KOPT-K1 (cell line): Measurements from ENCODE around the gene BPHL.
"Not testable (repeated sequence)": the region's sequence is repeated elsewhere in the genome, so short reads cannot be mapped to it uniquely, and the experiment has no call there.

Source experiments
- H3K27ac ChIP-seq: fragments of 200-600 bp; sonication (generic); 2 replicates; pipeline ENCODE4 v1.5.1; 2016; ENCODE audit warnings: antibody characterized with exemption, mild to moderate bottlenecking, low read depth, low read length; ENCODE audit not compliant: poor library complexity, severe bottlenecking
- H3K36me3 ChIP-seq: fragments of 200-600 bp; sonication (generic); 2 replicates; pipeline ENCODE4 v1.5.1; 2017; ENCODE audit warnings: antibody characterized with exemption, mild to moderate bottlenecking, low read length, moderate library complexity; ENCODE audit not compliant: insufficient read depth
- H3K9me3 ChIP-seq: fragments of 200-600 bp; sonication (generic); 2 replicates; pipeline ENCODE4 v1.5.1; 2017; ENCODE audit warnings: antibody characterized with exemption, low read length, mild to moderate bottlenecking; ENCODE audit not compliant: insufficient read depth, poor library complexity, severe bottlenecking

Gene BPHL

DNA sequence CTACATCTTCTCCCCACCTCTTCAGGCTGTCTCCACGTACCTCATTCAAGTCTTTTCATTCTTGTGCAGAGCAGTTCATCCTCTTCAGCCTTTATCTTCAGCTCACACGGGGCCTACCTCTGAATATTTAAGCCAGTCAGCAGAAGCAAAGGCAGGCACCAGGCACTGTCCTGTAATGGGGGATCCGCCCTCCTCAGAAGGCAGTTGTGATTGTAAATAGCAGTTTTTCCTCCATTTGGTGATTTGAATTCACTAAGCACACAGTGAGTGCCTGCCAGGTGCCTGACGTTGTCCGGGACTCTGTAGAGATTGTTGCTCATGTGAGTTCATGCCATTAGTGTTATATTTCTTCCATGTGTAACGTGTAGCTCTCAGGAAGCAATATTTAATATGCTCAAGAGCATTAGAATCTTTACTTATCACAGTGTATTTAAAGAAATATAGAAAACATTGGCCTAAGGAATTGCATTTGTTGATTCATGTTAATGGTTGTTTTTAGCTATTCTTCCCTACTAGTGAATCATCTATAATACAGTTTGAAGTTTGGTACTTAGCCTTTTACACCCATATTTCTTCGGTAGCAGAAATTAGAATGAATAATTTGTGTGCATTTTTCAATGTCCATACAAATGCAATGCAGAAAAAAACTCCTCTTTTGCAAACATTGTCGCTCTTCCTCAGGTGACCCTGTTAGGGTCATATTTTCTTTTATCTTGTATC is 17.9 kb downstream of the BPHL start:
- H3K27ac ChIP-seq: no peak overlapping the region
- no peaks in the 10 kb centered on the region for H3K9me3 ChIP-seq
- H3K36me3 ChIP-seq: peaks cover 41% of the 10 kb centered on the region

DNA sequence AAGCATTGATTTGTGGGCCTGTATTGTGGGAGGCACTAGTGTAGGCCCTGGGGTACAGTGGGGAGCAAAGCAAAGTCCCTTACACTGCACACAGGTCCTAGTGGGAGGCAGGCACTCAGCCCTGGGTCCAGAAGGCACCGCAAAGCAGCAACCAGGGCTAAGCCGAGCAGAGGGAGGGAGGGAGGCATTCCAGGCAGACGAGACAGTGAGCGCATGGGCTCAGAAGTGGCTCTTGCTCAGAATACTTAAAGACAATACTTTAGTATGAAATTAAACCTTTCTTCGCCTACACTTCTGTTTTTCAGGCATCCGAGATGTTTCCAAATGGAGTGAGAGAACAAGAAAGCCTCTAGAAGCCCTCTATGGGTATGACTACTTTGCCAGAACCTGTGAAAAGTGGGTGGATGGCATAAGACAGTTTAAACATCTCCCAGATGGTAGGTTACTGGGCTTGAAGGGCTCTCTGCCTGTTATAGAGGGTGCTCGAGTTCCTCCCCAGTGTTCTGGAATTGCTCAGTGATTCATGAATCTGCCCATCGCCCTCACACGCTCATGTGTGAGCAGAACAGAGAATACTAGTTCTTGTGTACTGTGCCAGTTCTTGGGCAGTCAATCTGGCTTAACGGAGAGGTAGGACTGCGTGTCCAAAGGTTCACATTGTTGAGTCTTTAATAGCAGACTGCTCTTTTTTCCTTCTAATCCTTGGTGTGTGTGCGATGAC is 18.7 kb downstream of the BPHL start:
- Histone ChIP-seq H3K36me3 (peaks cover 41% of the 10 kb centered on the region), H3K27ac (no peak overlapping the region), H3K9me3 (no peaks in the 10 kb centered on the region)

- H3K27ac ChIP-seq: not testable (repeated sequence)
- H3K36me3 ChIP-seq: peaks cover 43% of the 10 kb centered on the region
These were observed 19.4 kb downstream of the BPHL start for GRCh38 chr6:3137873-3138272.

DNA sequence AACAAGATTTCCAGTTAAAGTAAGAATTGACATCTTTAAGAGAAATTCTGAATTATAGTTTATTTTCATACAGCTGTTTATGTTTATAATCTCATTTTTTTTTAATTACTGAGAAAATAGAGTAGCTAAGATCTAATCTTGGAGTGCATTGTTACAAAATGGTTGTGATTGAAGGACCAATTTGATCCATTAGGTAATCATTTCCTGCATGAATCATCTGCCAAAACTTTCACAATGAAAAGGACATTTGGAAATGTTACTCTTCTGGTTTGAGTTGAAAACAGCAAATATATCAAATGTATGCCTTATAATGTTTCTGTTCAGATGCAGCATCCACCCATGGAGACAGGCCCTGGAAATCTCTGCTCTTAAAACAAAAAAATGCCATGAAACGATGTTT is 19.8 kb downstream of the BPHL start:
- H3K27ac ChIP-seq: no peak overlapping the region
- H3K9me3 ChIP-seq: no peaks in the 10 kb centered on the region
- peaks cover 48% of the 10 kb centered on the region for H3K36me3 ChIP-seq

More at GRCh38 chr6:3137873-3138272, 19.4 kb downstream of the BPHL start:
- H3K9me3 ChIP-seq: not testable (repeated sequence)

DNA sequence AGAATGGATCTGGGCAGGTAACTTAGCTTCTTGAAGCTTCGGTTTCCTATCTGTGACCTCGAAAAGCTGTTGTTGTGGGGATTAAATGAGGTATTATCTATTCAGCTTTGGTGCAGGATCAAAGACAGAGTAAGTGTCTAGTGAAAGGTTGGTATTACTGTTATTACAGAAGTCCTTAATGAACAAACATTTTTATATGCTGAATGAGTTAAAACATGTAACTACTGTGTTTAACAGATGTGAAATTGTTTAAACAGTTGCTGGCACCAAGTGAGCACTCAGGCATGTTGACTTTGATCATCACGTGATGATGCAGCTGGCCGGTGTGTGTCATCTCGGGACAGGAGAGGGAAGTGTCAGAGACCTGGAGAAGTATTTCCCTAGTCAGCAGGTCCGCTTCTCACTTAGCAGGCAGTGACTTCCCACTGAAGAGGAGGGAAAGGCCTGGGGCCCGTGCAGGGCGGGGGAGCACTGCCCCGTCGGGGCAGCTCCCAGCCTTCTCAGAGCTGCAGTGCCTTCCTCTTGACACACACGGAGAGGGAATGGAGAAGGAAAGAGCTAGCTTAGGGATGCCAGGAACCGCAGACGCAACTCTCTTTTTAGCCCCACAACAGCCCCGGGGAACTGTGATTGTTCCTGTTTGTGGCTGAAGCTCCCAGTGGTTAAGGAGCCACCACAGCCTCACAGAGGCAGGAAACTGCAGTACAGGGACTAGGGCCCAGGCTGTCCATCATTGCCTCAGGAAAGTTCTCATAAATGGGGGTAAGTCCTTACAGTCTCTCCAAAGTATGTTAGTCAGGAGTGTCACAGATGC is 20.8 kb downstream of the BPHL start:
- Histone ChIP-seq H3K27ac (no peak overlapping the region), H3K36me3 (peaks cover 52% of the 10 kb centered on the region), H3K9me3 (no peaks in the 10 kb centered on the region)

GRCh38 chr6:3140201-3140600 is 21.7 kb downstream of the BPHL start:
- H3K9me3 ChIP-seq: no peaks in the 10 kb centered on the region
- peaks cover 52% of the 10 kb centered on the region for H3K36me3 ChIP-seq
- no peak overlapping the region for H3K27ac ChIP-seq

GRCh38 chr6:3142536-3142935 is 24.0 kb downstream of the BPHL start:
- H3K27ac ChIP-seq: no peak overlapping the region
- H3K9me3 ChIP-seq: no peaks in the 10 kb centered on the region
- peaks cover 48% of the 10 kb centered on the region for H3K36me3 ChIP-seq

GRCh38 chr6:3143158-3143557 is 24.6 kb downstream of the BPHL start:
- no peaks in the 10 kb centered on the region for H3K9me3 ChIP-seq
- H3K36me3 ChIP-seq: peaks cover 48% of the 10 kb centered on the region
- no peak overlapping the region for H3K27ac ChIP-seq

DNA sequence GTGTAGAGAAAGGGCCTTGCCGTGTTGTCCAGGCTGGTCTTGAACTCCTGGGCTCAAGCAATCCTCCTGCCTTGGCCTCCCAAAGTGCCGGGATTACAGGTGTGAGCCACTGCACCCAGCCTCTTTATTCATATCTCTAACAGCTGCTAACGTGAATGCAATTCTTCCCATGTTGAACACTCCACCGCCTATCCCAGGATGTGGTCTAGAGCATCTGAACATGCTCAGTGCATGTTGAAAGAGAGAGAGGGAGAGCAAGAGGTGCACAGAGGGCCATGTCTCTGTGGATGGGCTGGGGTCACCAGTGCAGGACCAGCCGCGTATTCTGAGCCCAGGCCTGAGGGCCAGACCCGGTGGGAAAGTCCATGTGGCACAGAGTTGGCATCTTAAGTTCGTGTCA is 26.1 kb downstream of the BPHL start:
- Histone ChIP-seq H3K27ac (no peak overlapping the region), H3K36me3 (peaks cover 34% of the 10 kb centered on the region; the same call in 1 of the 2 replicates), H3K9me3 (no peaks in the 10 kb centered on the region)

- H3K36me3 ChIP-seq: peaks cover 15% of the 10 kb centered on the region; the same call in 1 of the 2 replicates
- no peaks in the 10 kb centered on the region for H3K9me3 ChIP-seq
- H3K27ac ChIP-seq: no peak overlapping the region
These were observed 29.6 kb downstream of the BPHL start for GRCh38 chr6:3147914-3148757.

- Histone ChIP-seq H3K36me3 (peaks cover 9% of the 10 kb centered on the region; the same call in 1 of the 2 replicates), H3K9me3 (no peaks in the 10 kb centered on the region), H3K27ac (no peak overlapping the region)
These were observed 33.2 kb downstream of the BPHL start for GRCh38 chr6:3151691-3152090.

DNA sequence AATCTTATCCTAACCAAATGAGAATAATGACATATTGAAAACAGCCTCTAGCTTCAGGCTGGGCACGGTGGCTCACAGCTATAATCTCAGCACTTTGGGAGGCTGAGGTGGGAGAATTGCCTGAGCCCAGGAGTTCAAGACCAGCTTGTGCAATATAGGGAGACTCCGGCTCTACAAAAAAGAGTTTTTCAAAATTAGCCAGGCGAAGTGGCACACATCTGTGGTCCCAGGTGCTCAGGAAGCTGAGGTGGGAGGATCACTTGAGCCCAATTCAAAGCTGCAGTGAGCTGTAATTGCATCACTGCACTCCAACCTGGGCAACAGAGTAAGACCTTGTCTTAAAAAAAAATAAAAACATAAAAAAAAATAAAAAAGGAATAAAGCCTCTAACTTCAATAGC is 34.2 kb downstream of the BPHL start:
- H3K36me3 ChIP-seq: peaks cover 4% of the 10 kb centered on the region; the same call in 1 of the 2 replicates
- H3K27ac ChIP-seq: no peak overlapping the region
- H3K9me3 ChIP-seq: no peaks in the 10 kb centered on the region

GRCh38 chr6:3155416-3155815 is 36.9 kb downstream of the BPHL start:
- not testable (repeated sequence) for H3K36me3 ChIP-seq, H3K9me3 ChIP-seq, H3K27ac ChIP-seq

DNA sequence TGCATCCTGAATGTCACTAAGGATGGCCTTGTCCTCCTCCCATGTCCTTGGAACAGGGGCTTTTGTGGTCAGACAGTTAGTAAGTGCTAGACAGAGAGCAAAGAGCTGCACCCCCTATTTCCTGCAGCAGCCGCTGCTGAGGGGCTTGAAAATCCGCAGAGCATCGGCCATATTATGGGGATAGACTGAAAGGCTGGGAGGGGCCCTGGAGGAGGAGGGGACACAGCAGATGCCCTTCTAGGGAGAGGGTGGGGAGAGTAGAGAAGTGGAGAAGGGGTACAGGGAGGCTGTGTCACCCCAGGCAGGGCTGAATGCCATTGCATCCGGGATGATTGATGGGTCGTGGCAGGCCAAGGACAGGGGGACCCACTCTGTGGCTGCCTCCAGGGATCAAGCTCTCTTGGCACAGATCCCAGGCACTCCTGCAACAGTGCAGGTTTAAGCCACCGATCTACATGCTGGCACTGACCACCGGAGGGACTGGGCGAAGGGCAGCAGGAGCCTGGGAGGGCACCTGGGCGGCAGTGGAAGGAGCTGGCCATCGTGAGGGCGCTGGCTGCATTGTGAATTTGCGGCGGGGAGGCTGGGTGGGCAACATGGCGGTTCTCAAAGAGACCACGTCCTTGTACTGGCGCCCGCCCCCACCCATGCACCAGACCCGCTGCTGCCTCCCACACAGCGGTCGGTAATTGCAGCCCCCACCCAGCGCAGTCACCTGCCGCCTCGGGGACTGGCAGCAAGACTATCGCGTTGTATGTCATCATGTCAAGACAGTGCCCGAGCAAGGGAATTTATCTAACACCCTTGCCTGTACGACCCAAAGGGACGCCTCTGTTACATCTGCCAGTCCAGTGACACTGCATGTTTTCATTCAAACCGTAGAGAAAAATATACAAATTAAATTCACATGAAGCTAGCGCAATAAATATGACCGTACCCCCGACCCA is 37.9 kb downstream of the BPHL start:
- H3K27ac ChIP-seq, H3K9me3 ChIP-seq, H3K36me3 ChIP-seq: not testable (repeated sequence)
